H7 (cell line): ENCODE measurements around the gene ZFHX3. TPM values are rescaled to one million over a fixed set of nuclear protein-coding genes. Genes with fewer than 3 reads are reported as not detected.

Experiments used
- DNase-seq: peaks from one replicate; pipeline ENCODE4 v3.0.0; 2012
- H3K27me3 ChIP-seq: 2 replicates; pipeline ENCODE4 v1.6.0; 2011; ENCODE audit warnings: mild to moderate bottlenecking, low read length; ENCODE audit not compliant: control insufficient read depth, insufficient read depth
- H3K36me3 ChIP-seq: replicated peaks from 2 replicates; pipeline ENCODE4 v1.5.1; 2011; ENCODE audit warnings: low read length; ENCODE audit not compliant: control insufficient read depth, insufficient read depth
- H3K4me3 ChIP-seq: 2 replicates; pipeline ENCODE4 v1.5.1; 2011; ENCODE audit warnings: low read depth, mild to moderate bottlenecking, control low read depth, low read length, moderate library complexity; ENCODE audit not compliant: insufficient read depth
- total RNA-seq: library from RNA; depleted of rRNA; stranded (reverse); fragments of >200 nt; shearing (Covaris generic); gene quantifications from 2 replicates; pipeline ENCODE4 v1.2.3, GENCODE V29; 2014

The ZFHX3 gene
- total RNA-seq, 1 experiment from 2014 or later: 1.3 TPM

DNA sequence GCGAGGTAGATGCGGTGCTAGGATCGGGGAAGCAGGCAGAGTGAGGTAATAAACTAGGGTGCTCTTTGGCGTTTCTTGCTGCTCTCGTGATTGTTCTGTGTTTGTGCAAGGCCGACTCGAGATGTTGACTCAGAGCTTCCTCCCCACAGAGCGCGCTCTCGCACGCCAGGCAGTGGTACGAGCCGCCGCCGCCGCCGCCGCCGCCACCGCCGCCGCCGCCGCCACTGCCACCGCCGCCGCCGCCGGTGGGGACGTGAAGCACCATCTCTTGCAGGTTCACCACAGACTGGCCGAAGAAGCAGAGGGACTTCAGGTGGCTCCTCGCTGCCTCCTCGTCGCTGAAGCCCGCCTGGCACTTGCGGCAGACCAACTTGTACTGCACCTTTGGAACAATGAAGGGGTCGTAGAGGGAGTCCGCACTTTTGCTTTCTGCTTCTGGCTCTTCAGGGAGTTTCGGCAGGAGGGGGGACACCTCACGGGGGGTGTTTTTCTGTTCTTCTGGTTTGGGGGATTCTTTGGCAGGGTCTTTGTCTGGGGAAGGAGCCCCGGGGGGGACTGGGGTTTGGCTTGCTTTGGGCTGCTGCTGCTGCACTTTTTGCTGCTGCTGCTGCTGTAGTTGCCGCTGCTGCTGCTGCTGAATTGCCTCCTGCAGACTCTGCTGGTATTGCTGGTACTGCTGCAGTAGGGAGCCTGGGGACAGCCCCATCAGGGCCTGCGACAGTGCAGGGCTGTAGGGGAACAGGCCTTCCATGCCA is 260.2 kb downstream of the ZFHX3 start:
- H3K4me3 ChIP-seq: peak overlapping the region; percentile 62
- no peaks in the 10 kb centered on the region for H3K36me3 ChIP-seq
- H3K27me3 ChIP-seq: peaks cover 5% of the 10 kb centered on the region
- DNase-seq: peak; percentile 84

DNA sequence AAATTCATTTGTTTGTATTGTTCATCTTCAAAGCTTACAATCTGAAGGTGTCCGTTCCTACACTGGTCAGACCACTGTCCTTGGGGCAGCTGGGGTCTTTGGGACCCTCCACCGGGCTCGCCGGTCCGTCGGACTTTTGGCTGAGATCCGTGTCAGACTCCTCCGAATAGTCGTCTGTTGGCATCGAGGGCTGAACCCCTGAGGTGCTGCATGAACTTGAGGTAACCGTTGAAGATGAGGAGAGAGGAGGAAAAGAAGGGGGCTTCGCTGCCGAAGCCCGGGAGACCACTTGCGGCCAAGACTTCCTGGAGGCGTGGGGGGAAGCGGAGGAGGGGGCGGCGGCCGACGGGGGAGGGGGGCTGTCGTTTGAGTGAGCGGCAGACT is 260.8 kb downstream of the ZFHX3 start:
- peaks cover 5% of the 10 kb centered on the region for H3K27me3 ChIP-seq
- peak overlapping the region; percentile 62 for H3K4me3 ChIP-seq
- H3K36me3 ChIP-seq: no peaks in the 10 kb centered on the region
- no peak for DNase-seq

DNA sequence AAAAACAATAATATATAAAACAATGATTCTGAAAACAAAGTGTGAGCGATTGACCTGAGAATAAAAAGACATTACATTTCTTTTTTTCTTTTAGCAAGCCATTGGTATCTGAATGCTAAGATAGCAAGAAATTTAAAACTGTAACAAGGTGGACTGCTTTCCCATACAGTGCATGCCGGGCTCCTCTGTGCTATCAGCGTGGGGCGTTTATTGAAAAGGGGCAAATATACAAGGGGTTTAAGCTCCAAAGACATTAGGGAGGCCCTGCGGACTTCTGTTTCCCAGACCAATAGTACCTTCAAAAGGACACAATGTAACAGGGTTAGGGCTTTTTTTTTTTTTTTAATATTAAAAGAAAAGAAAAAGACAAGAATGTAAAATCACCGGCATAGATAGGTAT is 261.3 kb downstream of the ZFHX3 start:
- Histone ChIP-seq H3K27me3 (peaks cover 5% of the 10 kb centered on the region), H3K36me3 (no peaks in the 10 kb centered on the region), H3K4me3 (no peak overlapping the region)
- peak; percentile 50 for DNase-seq

DNA sequence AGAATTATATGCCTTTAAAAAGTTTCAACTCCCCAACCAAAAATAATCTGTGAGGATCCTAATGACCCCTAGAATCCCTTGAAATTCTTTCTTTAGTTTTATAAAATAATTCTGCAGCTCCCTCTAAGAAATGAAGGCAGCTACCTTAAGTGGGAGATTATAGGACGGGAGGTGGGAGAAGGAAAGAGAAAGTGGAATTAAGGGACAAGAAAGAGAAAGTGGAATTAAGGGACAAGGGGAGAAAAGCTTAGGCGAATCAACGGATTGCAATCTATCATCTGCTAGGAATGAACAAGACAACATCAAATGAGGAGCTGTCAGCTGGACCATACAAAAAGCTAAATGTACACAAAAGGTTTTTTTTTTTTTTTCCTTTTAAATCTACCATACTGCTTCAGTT is 262.0 kb downstream of the ZFHX3 start:
- DNase-seq: no peak
- Histone ChIP-seq H3K36me3 (no peaks in the 10 kb centered on the region), H3K27me3 (peaks cover 5% of the 10 kb centered on the region)

DNA sequence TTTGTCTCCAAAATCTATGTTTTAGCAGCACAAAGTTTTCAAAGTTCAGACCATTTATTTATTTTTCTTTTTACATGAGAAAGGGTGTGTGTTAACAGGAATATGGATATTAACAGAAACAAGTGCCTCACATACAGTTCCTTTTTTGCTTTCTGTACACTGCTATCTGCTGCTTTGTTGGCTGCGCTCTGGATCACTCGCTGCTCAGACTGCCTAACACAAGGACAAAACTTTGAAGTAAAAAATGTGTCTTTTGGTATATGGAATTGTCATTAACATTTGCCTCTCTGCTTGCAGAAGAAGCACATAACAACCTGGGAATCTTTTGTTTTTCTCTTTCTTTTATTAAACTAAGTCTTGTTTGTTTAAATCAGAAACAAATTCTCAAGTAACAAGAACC is 262.8 kb downstream of the ZFHX3 start:
- H3K36me3 ChIP-seq: no peaks in the 10 kb centered on the region
- no peak for DNase-seq
- no peak overlapping the region for H3K4me3 ChIP-seq
- peaks cover 5% of the 10 kb centered on the region for H3K27me3 ChIP-seq

More for the DNA sequence above, 262.0 kb downstream of the ZFHX3 start:
- no peak overlapping the region for H3K4me3 ChIP-seq

DNA sequence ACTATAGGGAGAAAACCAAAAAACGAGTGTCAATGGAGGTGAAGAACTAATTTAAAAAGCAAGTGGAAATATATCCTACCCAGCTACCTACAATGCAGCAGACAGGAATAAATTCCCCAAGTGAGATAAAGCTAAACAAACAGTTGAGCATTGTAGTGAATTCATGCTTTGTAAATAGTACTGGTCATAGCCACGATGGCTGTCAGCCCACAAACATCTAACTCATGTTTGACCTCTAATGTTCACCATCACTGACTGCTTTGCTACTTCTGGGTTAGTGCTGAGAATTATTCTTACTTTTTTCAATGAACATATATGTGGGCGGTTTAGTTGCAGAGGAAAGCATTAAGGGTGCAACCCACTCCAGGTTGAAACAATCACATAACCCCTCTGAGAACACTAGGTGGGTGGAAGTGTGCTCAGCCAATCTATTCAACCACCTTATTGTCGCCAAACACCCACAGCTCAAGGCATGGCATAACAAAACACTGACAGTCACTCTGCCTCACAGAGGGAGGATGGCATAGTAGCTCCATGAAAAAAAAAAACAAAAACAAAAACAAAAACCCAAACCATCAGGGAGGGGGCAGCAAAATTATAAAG is 264.1 kb downstream of the ZFHX3 start:
- DNase-seq: no peak
- Histone ChIP-seq H3K27me3 (peaks cover 5% of the 10 kb centered on the region), H3K4me3 (no peak overlapping the region), H3K36me3 (no peaks in the 10 kb centered on the region)

DNA sequence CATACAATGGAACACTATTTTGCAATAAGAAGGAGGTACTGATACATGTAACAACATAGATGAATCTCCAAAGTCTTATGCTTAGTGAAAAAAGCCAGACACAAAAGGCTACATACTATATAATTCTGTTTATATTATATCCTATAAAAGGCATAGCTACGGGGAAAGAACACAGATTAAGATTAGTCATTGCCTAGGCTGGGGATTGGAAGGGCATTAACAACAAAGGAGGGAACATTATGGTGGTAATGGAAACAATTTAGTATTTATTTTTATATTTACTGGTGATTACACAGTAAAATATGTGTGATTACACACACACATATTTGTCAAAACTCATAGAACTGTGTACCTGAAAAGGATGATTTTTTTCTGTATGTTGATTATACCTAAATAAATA is 278.1 kb downstream of the ZFHX3 start:
- Histone ChIP-seq H3K27me3 (no peaks in the 10 kb centered on the region), H3K4me3 (no peak overlapping the region), H3K36me3 (no peaks in the 10 kb centered on the region)
- DNase-seq: no peak

DNA sequence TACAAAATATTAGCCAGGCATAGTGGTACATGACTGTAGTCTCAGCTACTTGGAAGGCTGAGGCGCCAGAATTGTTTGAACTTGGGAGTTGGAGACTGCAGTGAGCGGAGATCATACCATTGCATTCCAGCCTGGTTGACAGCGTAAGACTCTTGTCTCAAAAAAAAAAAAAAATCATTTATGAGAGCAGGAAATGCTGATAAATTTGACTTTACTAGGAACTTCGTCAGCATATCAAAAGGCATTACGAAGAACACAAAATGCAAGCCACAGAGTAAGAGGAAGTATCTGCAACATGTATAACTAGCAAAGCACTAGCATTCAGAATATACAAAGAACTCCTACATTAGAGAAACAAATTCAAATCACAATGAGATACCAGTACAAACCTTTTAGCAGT is 279.3 kb downstream of the ZFHX3 start:
- Histone ChIP-seq H3K27me3 (no peaks in the 10 kb centered on the region), H3K36me3 (no peaks in the 10 kb centered on the region), H3K4me3 (no peak overlapping the region)
- no peak for DNase-seq

DNA sequence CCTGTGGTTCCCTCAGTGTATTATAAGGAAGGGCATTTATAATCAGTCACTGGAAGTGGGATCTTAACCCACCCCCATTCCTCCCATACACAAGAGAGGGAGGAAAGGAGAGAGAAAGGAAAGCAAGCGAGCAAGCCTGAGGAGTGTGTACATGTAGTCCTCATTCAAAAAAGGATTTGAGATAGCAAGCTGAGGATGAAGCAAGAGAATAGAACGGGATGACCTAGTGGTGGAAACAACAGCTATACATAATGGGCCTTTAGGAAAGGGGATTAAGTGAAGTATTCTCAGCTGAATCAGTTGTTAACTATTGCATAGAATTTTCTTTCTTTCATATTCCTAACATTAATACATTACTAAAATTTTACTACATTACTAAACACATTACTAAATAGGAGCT is 281.4 kb downstream of the ZFHX3 start:
- H3K27me3 ChIP-seq: no peaks in the 10 kb centered on the region
- H3K36me3 ChIP-seq: no peaks in the 10 kb centered on the region
- H3K4me3 ChIP-seq: no peak overlapping the region
- no peak for DNase-seq

DNA sequence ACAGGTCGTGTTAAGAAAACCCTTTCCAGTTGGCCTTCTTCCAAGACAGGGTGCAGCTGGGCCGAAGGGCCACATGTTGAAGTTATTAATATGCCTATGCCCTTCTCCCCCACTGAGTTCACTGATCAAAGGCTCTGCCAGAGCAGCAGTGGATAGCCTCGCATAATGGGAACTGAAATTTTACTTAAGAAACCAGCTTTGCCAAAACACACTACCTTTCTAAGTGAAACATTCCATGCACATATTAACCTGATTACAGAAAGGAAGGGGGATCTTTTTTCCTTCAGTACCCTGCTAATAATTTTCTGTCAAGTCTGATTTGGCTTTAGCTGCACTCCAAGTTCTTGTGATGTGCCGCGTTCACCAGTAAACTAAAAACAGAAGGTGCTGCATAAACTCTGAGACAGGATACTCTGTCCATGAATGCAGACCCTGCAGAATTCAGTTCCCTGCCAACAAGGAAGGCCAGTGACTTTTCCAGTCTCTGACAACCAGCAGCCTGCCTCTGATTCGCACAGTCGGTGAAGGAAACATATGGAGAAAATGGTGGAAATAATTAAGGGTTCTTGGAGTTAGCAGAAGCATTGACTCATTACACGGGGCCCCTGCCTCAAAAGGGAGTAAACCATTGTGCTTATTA is 283.8 kb downstream of the ZFHX3 start:
- Histone ChIP-seq H3K4me3 (no peak overlapping the region), H3K27me3 (no peaks in the 10 kb centered on the region), H3K36me3 (no peaks in the 10 kb centered on the region)
- no peak for DNase-seq

DNA sequence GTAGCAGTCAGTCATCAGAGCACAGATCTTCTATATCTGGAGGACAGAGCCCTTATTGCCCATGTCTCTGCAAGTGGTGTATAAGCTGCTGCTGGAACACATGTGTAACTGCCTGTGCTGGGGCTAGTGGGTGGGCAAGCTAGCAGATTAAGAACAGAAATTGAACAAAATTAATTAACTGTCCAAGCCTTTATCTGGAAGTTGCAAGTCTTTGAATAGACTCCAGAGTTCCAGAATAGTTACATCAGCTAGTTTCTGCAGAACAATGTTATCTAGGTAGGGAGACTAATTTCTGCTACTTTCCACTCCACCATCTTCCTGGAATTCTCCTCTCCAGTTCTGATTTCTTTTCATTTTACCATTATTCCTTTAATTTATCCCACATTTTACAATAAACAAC is 287.3 kb downstream of the ZFHX3 start:
- Histone ChIP-seq H3K27me3 (no peaks in the 10 kb centered on the region), H3K36me3 (no peaks in the 10 kb centered on the region), H3K4me3 (no peak overlapping the region)
- DNase-seq: no peak

DNA sequence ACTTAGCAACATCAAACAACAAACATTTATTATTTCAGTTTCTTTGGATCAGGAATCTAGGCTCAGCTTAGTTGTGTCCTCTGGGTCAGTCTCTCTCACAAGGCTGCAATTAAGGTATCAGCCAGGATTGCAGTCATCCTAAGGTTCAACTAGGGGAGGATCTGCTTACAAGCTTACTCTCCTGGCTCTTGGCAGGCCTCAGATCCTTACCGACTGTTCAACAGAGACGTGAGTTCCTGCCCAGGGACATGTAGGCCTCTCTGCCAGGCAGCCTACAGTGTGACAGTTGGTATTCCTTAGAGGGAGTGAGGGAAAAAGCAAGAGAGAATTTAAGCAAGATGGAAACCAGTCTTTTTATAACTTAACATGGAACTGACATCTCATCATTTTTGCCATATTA is 294.0 kb downstream of the ZFHX3 start:
- DNase-seq: no peak
- Histone ChIP-seq H3K36me3 (no peaks in the 10 kb centered on the region), H3K4me3 (no peak overlapping the region), H3K27me3 (no peaks in the 10 kb centered on the region)

DNA sequence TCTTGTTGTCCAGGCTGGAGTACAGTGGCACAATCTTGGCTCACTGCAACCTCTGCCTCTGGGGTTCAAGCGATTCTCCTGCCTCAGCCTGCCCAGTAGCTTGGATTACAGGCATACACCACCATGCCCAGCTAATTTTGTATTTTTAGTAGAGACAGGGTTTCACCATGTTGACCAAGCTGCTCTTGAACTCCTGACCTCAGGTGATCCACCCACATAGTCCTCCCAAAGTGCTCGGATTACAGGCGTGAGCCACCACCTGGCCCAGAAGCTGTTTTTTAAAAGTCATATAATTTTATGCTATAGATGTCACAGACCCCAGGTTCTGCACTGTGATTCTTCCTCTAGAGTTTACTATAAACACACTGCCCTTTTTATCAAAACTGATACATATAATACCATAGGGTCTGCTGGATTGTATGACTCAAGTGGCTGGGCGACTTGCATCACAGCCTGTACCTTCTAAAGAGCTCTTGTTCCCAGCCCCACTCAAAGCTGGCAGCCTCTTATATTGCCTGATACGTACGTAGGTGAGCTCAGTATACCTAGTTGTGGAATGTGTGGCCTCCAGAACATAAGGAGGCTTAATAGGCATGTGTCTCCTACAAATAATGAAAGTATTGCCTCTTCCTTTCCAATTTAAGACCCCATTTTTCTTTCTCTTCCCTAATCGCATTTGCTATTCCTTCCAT is 295.8 kb downstream of the ZFHX3 start:
- DNase-seq: no peak
- Histone ChIP-seq H3K27me3 (no peaks in the 10 kb centered on the region), H3K4me3 (no peak overlapping the region), H3K36me3 (no peaks in the 10 kb centered on the region)

DNA sequence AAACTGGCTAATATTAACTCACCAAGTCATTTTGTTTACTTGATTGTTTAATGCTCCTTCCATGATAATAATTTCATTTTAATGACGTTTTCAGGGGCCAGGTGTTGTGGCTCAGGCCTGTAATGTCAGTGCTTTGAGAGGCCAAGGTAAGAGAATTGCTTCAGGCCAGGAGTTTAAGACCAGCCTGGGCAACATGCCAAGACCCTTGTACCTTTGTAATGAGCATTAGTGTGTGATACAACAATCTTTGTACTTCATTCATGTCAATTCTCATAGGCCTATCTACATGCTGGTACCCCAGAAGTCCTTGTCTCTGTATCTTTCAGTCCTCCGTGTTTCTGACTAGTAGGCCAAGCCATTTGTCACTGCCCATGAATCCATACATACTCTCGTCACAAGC is 296.9 kb downstream of the ZFHX3 start:
- no peaks in the 10 kb centered on the region for H3K36me3 ChIP-seq
- H3K27me3 ChIP-seq: no peaks in the 10 kb centered on the region
- H3K4me3 ChIP-seq: no peak overlapping the region
- DNase-seq: no peak

DNA sequence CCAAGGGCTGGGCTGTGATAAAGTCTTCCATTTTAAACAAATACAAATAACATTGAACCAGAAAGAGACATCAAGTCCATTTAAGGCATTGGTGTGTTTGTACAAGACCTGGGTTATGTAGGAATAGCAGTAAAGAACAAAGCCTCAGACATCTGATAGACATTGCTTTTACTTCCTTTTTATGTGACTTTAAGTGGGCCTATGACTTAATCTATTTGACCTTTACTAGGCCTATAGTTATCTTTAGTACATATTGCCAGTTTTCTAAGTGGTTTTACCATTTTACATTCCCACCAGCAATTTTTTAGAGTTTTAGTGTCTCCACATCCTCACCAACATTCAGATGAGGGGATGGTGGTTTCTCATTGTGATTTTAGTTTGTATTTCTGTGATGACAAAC is 298.8 kb downstream of the ZFHX3 start:
- no peak overlapping the region for H3K4me3 ChIP-seq
- H3K36me3 ChIP-seq: no peaks in the 10 kb centered on the region
- H3K27me3 ChIP-seq: no peaks in the 10 kb centered on the region
- DNase-seq: no peak
